Fibroblast of lung (primary cell): ENCODE results near the gene UBE2QL1. TPM values are rescaled to one million over a fixed set of nuclear protein-coding genes. Genes with fewer than 3 reads are reported as not detected.
"Not testable (repeated sequence)": the region's sequence is repeated elsewhere in the genome, so short reads cannot be mapped to it uniquely, and the experiment has no call there.

ENCODE experiments used
- DNase-seq, 2 donors: peaks; one replicate each; pipeline versions ENCODE4 v3.0.0 to v3.0.0-alpha.2; 2010; ENCODE audit warnings: low read depth in 2 of 2
- H2AFZ ChIP-seq: 2 replicates; pipeline ENCODE4 v1.5.1; 2012; ENCODE audit warnings: low read length, control low read depth, inconsistent platforms
- H3K27ac ChIP-seq: 2 replicates; pipeline ENCODE4 v1.5.1; 2011; ENCODE audit warnings: low read length, control low read depth; ENCODE audit not compliant: insufficient read depth
- H3K27me3 ChIP-seq: 2 replicates; pipeline ENCODE4 v1.5.1; 2011; ENCODE audit warnings: mild to moderate bottlenecking, low read length; ENCODE audit not compliant: control insufficient read depth, insufficient read depth
- H3K36me3 ChIP-seq: 2 replicates; pipeline ENCODE4 v1.5.1; 2011; ENCODE audit warnings: low read length; ENCODE audit not compliant: control insufficient read depth, insufficient read depth
- H3K4me1 ChIP-seq: 2 replicates; pipeline ENCODE4 v1.5.1; 2011; ENCODE audit warnings: low read length; ENCODE audit not compliant: control insufficient read depth, insufficient read depth; ENCODE audit errors: extremely low read depth
- H3K4me2 ChIP-seq: 2 replicates; pipeline ENCODE4 v1.5.1; 2011; ENCODE audit warnings: low read length, control low read depth; ENCODE audit not compliant: insufficient read depth; ENCODE audit errors: extremely low read depth
- H3K4me3 ChIP-seq, 4 experiments: fragments of 200-600 bp in 1 of 4; sonication (generic) in 1 of 4; replicated peaks in 1 of 4; 2 replicates each; pipeline ENCODE4 v1.5.1; 2011 to 2016; ENCODE audit warnings: low read length in 4 of 4, low read depth in 3 of 4, mild to moderate bottlenecking in 3 of 4, control low read depth in 2 of 4, inconsistent platforms in 1 of 4, mixed read lengths in 1 of 4; ENCODE audit not compliant: insufficient read depth in 1 of 4; ENCODE audit errors: control extremely low read depth in 1 of 4
- H3K79me2 ChIP-seq: 2 replicates; pipeline ENCODE4 v1.5.1; 2012; ENCODE audit warnings: mild to moderate bottlenecking, low read length, inconsistent platforms; ENCODE audit not compliant: control insufficient read depth, insufficient read depth
- H3K9ac ChIP-seq: 2 replicates; pipeline ENCODE4 v1.5.1; 2011; ENCODE audit warnings: mild to moderate bottlenecking, low read length, control low read depth; ENCODE audit not compliant: insufficient read depth
- H3K9me3 ChIP-seq: 2 replicates; pipeline ENCODE4 v1.5.1; 2012; ENCODE audit warnings: low read depth, low read length; ENCODE audit not compliant: control insufficient read depth, insufficient read depth
- H4K20me1 ChIP-seq: 2 replicates; pipeline ENCODE4 v1.5.1; 2011; ENCODE audit warnings: low read length; ENCODE audit not compliant: control insufficient read depth, insufficient read depth; ENCODE audit errors: extremely low read depth
- EZH2 ChIP-seq: IDR thresholded peaks from 2 replicates; pipeline ENCODE4 v1.5.1; 2012; ENCODE audit warnings: low read length, control low read depth, mild to moderate bottlenecking; ENCODE audit errors: missing control alignments
- polyA plus RNA-seq, 2 donors: library from polyadenylated mRNA; depleted of rRNA in 1 of 2; stranded (reverse) in 1 of 2; unstranded in 1 of 2; fragments of >200 nt; gene quantifications; 2 replicates each; pipeline ENCODE4 v1.2.1, GENCODE V29; 2011 to 2012; ENCODE audit warnings: missing spikeins in 1 of 2
- total RNA-seq: library from RNA; depleted of rRNA; stranded (reverse); fragments of >200 nt; gene quantifications from 2 replicates; pipeline ENCODE4 v1.2.1, GENCODE V29; 2014
- TF ChIP-seq, protein P1 (sequence below), 2 donors: IDR thresholded peaks in 1 of 2; conservative IDR thresholded peaks in 1 of 2; 1 replicate in 1 of 2; 2 replicates in 1 of 2; pipeline ENCODE4 v1.5.1; 2011 to 2012; ENCODE audit warnings: low read length in 2 of 2, control low read depth in 1 of 2, inconsistent platforms in 1 of 2, low read depth in 1 of 2, mild to moderate bottlenecking in 1 of 2

The UBE2QL1 gene
- total and polyA plus RNA-seq, 2 donors (not counting 1 experiment from before 2014, with no cell fraction given): not detected

DNA sequence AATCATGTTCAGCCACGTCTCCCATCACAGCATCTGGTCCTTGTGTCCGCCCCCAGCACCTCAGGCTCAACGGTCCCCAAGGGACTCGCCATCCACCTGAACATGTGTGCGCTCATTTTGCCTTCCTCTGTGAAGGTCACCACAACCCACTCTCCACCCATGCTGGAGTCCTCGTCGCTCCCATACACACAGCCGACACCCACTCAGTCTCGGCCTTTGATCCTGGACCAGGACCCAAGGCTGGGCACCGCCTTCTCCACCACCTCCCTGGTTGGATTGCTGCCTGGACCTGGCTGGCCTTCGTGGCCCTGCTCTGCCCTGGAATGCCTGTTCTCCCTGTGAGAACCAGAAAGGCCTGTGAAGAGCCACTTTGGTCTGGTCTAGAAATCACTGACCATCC lies 60.3 kb downstream of the UBE2QL1 start:
- no peak overlapping the region for H3K4me3 ChIP-seq
- TF ChIP-seq, protein P1, sequence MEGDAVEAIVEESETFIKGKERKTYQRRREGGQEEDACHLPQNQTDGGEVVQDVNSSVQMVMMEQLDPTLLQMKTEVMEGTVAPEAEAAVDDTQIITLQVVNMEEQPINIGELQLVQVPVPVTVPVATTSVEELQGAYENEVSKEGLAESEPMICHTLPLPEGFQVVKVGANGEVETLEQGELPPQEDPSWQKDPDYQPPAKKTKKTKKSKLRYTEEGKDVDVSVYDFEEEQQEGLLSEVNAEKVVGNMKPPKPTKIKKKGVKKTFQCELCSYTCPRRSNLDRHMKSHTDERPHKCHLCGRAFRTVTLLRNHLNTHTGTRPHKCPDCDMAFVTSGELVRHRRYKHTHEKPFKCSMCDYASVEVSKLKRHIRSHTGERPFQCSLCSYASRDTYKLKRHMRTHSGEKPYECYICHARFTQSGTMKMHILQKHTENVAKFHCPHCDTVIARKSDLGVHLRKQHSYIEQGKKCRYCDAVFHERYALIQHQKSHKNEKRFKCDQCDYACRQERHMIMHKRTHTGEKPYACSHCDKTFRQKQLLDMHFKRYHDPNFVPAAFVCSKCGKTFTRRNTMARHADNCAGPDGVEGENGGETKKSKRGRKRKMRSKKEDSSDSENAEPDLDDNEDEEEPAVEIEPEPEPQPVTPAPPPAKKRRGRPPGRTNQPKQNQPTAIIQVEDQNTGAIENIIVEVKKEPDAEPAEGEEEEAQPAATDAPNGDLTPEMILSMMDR (conservative IDR thresholded peaks at IDR 0.05 in 1 of 2, IDR thresholded peaks at IDR 0.05 in 1 of 2; ENCODE audit: low read depth in 1 of 2, low read length in 2 of 2): no peak
- TF ChIP-seq EZH2: no peak
- H3K36me3 ChIP-seq: no peaks in the 10 kb centered on the region
- no peak overlapping the region for H3K27ac ChIP-seq
- no peak overlapping the region for H3K4me2 ChIP-seq
- no peak overlapping the region for H2AFZ ChIP-seq
- H3K9me3 ChIP-seq: no peaks in the 10 kb centered on the region
- no peaks in the 10 kb centered on the region for H3K79me2 ChIP-seq
- no peak overlapping the region for H3K9ac ChIP-seq
- no peaks in the 10 kb centered on the region for H3K27me3 ChIP-seq
- H4K20me1 ChIP-seq: no peaks in the 10 kb centered on the region
- no peak for DNase-seq
- H3K4me1 ChIP-seq: no peaks in the 10 kb centered on the region

DNA sequence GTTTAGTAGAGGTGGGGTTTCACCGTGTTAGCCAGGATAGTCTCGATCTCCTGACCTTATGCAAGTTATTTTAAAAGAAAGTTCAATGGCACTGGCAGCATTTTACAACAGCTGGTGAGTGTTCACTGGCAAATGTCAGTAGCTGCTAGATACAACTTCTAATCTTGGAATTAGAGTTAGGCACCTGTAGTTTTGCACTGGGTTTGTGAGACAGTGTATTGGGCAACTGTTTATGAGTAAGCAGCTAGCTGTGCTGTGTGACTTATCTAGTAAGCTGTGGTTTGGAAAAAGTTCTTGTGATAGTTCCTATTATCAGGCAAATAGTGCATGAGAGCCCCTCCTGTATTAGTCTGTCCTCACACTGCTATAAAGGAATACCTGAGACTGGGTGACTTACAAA lies 61.5 kb downstream of the UBE2QL1 start:
- no peak overlapping the region for H2AFZ ChIP-seq
- no peaks in the 10 kb centered on the region for H3K79me2 ChIP-seq
- TF ChIP-seq EZH2: no peak
- TF ChIP-seq, protein P1 (conservative IDR thresholded peaks at IDR 0.05 in 1 of 2, IDR thresholded peaks at IDR 0.05 in 1 of 2; ENCODE audit: low read depth in 1 of 2, low read length in 2 of 2): no peak
- H3K4me2 ChIP-seq: no peak overlapping the region
- H3K4me1 ChIP-seq: no peaks in the 10 kb centered on the region
- no peak overlapping the region for H3K27ac ChIP-seq
- no peaks in the 10 kb centered on the region for H3K9me3 ChIP-seq
- no peak overlapping the region for H3K9ac ChIP-seq
- no peaks in the 10 kb centered on the region for H3K36me3 ChIP-seq
- DNase-seq: no peak
- no peaks in the 10 kb centered on the region for H3K27me3 ChIP-seq
- H4K20me1 ChIP-seq: no peaks in the 10 kb centered on the region
- no peak overlapping the region for H3K4me3 ChIP-seq

DNA sequence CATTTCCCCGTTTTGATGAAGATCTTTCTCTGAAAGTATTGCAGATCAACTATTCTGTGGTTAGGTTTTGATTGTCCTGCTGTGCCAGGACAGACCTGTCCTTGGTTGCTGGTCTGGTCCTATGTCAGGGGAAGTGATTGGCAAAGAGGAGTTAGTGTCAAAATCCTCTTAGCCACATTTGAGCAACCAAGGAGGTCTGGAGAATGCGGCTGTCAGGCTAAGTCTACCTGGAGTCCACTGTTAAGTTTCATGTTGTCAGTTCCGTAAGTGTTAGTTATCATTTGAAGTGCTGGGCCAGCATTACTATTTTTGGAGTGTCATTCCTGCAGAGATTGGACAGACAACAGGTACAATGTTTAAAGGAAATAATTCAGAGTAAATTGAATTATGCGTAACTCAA lies 62.3 kb downstream of the UBE2QL1 start:
- TF ChIP-seq, protein P1 (conservative IDR thresholded peaks at IDR 0.05 in 1 of 2, IDR thresholded peaks at IDR 0.05 in 1 of 2; ENCODE audit: low read depth in 1 of 2, low read length in 2 of 2): no peak
- no peak for TF ChIP-seq EZH2
- H3K4me3 ChIP-seq: no peak overlapping the region
- DNase-seq: no peak
- no peak overlapping the region for H3K9ac ChIP-seq
- no peak overlapping the region for H3K4me2 ChIP-seq
- H3K27me3 ChIP-seq: no peaks in the 10 kb centered on the region
- H2AFZ ChIP-seq: no peak overlapping the region
- H3K36me3 ChIP-seq: no peaks in the 10 kb centered on the region
- H3K27ac ChIP-seq: no peak overlapping the region
- no peaks in the 10 kb centered on the region for H3K9me3 ChIP-seq
- H4K20me1 ChIP-seq: no peaks in the 10 kb centered on the region
- no peaks in the 10 kb centered on the region for H3K79me2 ChIP-seq
- no peaks in the 10 kb centered on the region for H3K4me1 ChIP-seq

DNA sequence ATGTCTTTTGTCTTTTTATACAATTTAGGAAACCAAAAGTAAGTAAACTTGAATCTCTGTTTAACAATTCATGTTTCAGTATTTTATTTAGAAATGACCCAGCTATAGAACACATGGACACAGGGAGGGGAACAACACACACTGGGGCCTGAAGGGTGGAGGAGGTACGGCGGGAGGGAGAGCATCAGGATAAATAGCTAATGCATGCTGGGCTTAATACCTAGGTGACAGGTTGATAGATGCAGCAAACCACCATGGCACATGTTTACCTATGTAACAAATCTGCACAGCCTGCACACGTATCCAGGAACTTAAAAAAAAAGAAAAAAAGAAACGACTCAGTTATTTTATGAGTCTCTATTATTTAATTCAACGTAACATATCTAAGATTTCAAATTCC lies 67.2 kb downstream of the UBE2QL1 start:
- not testable (repeated sequence) for H3K4me3 ChIP-seq, H3K79me2 ChIP-seq, H4K20me1 ChIP-seq, H3K4me2 ChIP-seq, H3K9me3 ChIP-seq, H3K4me1 ChIP-seq, H3K9ac ChIP-seq, H3K27ac ChIP-seq, H3K36me3 ChIP-seq, H2AFZ ChIP-seq, DNase-seq, H3K27me3 ChIP-seq
